ENCODE results near the gene PPP6R1.

- TF ChIP-seq CTCF (IDR thresholded peaks at IDR 0.05; ENCODE audit: insufficient read depth, low read length) = no peak
- TF ChIP-seq GABPA (IDR thresholded peaks at IDR 0.05; ENCODE audit: low read depth) = no peak
These were observed 60.2 kb downstream of the PPP6R1 start for GRCh38 chr19:55198651-55199050.
